Fibroblast of lung (primary cell): ENCODE data around the gene SGCA.

Experiments
- CTCF ChIP-seq, 2 donors: IDR thresholded peaks in 1 of 2; conservative IDR thresholded peaks in 1 of 2; 1 replicate in 1 of 2; 2 replicates in 1 of 2; pipeline ENCODE4 v1.5.1; 2011 to 2012; ENCODE audit warnings: low read length in 2 of 2, control low read depth in 1 of 2, inconsistent platforms in 1 of 2, low read depth in 1 of 2, mild to moderate bottlenecking in 1 of 2
- EZH2 ChIP-seq: IDR thresholded peaks from 2 replicates; pipeline ENCODE4 v1.5.1; 2012; ENCODE audit warnings: low read length, control low read depth, mild to moderate bottlenecking; ENCODE audit errors: missing control alignments

DNA sequence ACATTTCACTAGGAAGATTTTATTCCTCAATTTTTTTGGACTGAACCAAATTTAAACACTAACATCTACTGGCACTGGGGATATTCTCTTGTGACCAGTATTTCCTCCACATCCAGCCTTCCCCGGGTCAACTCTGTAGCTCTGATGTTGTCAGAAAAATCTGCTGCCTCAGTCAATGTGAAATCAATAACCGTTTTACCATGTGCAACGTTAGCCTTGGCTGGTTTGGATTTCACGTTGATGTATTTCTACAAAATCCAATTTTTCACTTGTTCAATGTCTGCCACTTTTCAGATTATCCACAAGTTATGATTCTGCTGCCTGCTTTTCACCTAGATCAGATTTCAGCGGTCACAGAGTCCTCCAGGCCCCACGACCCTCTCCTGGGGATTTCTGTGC, 7.1 kb downstream of the SGCA start:
- no peak for TF ChIP-seq CTCF (conservative IDR thresholded peaks at IDR 0.05 in 1 of 2, IDR thresholded peaks at IDR 0.05 in 1 of 2; ENCODE audit: low read depth in 1 of 2, low read length in 2 of 2)
- TF ChIP-seq EZH2, result no peak
